ENCODE data around the gene OBP2B.

DNA sequence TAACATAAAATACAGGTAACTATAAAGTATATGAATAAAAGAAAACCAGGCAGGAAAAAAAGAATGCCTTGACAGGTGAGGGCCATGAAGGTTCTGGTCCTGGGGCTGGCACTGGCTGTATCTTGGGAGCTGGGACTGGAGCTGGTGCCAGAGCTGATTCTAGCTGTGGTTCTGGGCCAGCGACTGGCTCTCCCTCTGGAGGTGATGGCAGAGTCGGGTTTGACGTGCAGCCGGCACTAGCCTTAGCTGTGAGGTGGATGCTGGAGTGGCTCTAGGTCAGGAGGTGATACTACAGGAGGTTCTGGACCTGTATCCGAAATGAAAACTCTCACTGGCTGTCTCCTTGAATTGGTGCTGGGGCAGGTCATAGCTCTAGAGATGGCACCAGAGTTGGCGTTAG is 22.3 kb downstream of the OBP2B start:
- no peak for TF ChIP-seq POLR2AphosphoS5 (IDR thresholded peaks at IDR 0.05; ENCODE audit: low read depth)
- TF ChIP-seq, protein P1, sequence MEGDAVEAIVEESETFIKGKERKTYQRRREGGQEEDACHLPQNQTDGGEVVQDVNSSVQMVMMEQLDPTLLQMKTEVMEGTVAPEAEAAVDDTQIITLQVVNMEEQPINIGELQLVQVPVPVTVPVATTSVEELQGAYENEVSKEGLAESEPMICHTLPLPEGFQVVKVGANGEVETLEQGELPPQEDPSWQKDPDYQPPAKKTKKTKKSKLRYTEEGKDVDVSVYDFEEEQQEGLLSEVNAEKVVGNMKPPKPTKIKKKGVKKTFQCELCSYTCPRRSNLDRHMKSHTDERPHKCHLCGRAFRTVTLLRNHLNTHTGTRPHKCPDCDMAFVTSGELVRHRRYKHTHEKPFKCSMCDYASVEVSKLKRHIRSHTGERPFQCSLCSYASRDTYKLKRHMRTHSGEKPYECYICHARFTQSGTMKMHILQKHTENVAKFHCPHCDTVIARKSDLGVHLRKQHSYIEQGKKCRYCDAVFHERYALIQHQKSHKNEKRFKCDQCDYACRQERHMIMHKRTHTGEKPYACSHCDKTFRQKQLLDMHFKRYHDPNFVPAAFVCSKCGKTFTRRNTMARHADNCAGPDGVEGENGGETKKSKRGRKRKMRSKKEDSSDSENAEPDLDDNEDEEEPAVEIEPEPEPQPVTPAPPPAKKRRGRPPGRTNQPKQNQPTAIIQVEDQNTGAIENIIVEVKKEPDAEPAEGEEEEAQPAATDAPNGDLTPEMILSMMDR (IDR thresholded peaks at IDR 0.05; ENCODE audit: insufficient read depth, low read length): no peak
- TF ChIP-seq, protein P2, sequence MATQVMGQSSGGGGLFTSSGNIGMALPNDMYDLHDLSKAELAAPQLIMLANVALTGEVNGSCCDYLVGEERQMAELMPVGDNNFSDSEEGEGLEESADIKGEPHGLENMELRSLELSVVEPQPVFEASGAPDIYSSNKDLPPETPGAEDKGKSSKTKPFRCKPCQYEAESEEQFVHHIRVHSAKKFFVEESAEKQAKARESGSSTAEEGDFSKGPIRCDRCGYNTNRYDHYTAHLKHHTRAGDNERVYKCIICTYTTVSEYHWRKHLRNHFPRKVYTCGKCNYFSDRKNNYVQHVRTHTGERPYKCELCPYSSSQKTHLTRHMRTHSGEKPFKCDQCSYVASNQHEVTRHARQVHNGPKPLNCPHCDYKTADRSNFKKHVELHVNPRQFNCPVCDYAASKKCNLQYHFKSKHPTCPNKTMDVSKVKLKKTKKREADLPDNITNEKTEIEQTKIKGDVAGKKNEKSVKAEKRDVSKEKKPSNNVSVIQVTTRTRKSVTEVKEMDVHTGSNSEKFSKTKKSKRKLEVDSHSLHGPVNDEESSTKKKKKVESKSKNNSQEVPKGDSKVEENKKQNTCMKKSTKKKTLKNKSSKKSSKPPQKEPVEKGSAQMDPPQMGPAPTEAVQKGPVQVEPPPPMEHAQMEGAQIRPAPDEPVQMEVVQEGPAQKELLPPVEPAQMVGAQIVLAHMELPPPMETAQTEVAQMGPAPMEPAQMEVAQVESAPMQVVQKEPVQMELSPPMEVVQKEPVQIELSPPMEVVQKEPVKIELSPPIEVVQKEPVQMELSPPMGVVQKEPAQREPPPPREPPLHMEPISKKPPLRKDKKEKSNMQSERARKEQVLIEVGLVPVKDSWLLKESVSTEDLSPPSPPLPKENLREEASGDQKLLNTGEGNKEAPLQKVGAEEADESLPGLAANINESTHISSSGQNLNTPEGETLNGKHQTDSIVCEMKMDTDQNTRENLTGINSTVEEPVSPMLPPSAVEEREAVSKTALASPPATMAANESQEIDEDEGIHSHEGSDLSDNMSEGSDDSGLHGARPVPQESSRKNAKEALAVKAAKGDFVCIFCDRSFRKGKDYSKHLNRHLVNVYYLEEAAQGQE (IDR thresholded peaks at IDR 0.05; ENCODE audit: insufficient replicate concordance, low read depth): no peak
- no peak for TF ChIP-seq GABPA (IDR thresholded peaks at IDR 0.05; ENCODE audit: low read depth)
- TF ChIP-seq SPI1 (IDR thresholded peaks at IDR 0.05; ENCODE audit: borderline replicate concordance, low read depth): no peak

All from HL-60 (cell line).